Vagina (tissue), 2 donors: ENCODE results near the gene CHCHD6.

Experiments
- POLR2A ChIP-seq, 2 donors: fragments of 450-650 bp; IDR thresholded peaks; one replicate each; pipeline ENCODE4 v1.6.1; 2017; ENCODE audit warnings: antibody characterized with exemption in 2 of 2, mild to moderate bottlenecking in 2 of 2, moderate library complexity in 2 of 2
- POLR2AphosphoS5 ChIP-seq, 2 donors: sonication (generic); formaldehyde crosslinking; IDR thresholded peaks; one replicate each; pipeline ENCODE4 v1.9.0; 2017; ENCODE audit warnings: antibody characterized with exemption in 2 of 2, mild to moderate bottlenecking in 2 of 2, low read depth in 1 of 2; ENCODE audit not compliant: insufficient read depth in 1 of 2
- TF ChIP-seq, protein P1 (sequence below), 3 experiments: fragments of 450-650 bp in 2 of 3; fragments of 200-600 bp in 1 of 3; sonication (generic) in 1 of 3; IDR thresholded peaks; one replicate each; pipeline ENCODE4 v1.5.1; 2017 to 2019; ENCODE audit warnings: antibody characterized with exemption in 3 of 3, mild to moderate bottlenecking in 2 of 3, moderate library complexity in 2 of 3

DNA sequence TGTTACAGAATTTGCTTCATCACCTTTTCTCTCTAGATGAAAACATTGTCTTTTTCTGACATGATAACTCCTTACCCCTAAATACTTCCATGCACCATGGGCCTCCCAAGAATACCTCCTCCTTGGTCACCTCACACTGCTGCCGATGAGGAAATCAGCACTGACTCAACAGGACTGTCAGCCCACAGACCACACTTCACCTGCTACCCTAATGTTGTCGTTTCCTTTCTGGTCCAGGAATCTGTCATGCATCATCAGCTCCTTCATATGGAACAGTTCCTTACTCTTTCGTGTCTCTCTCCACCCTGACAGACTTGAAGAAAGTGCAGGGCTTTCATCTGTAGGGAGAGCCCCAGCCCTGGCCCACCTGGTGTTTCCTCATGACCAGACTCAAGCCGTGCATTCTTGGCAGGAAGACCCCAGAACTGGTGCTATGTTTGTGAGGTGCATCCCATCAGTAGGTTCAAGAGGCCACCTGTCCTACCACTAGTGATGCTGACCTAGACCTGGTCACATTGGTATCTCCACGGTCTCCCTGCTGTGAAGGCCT, 237.8 kb downstream of the CHCHD6 start:
- TF ChIP-seq, protein P1, sequence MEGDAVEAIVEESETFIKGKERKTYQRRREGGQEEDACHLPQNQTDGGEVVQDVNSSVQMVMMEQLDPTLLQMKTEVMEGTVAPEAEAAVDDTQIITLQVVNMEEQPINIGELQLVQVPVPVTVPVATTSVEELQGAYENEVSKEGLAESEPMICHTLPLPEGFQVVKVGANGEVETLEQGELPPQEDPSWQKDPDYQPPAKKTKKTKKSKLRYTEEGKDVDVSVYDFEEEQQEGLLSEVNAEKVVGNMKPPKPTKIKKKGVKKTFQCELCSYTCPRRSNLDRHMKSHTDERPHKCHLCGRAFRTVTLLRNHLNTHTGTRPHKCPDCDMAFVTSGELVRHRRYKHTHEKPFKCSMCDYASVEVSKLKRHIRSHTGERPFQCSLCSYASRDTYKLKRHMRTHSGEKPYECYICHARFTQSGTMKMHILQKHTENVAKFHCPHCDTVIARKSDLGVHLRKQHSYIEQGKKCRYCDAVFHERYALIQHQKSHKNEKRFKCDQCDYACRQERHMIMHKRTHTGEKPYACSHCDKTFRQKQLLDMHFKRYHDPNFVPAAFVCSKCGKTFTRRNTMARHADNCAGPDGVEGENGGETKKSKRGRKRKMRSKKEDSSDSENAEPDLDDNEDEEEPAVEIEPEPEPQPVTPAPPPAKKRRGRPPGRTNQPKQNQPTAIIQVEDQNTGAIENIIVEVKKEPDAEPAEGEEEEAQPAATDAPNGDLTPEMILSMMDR (IDR thresholded peaks at IDR 0.05): no peak
- TF ChIP-seq POLR2A (IDR thresholded peaks at IDR 0.05): no peak
- TF ChIP-seq POLR2AphosphoS5 (IDR thresholded peaks at IDR 0.05; ENCODE audit: insufficient read depth in 1 of 2, low read depth in 1 of 2): no peak
